Measurements from ENCODE around the gene TEX51. TPM values are rescaled to one million over a fixed set of nuclear protein-coding genes. Genes with fewer than 3 reads are reported as not detected.
A peak's percentile ranks its signal among the peaks of the same experiment; 100 is the strongest.

The TEX51 gene
- total RNA-seq, 1 experiment from 2014 or later: not detected

- no peak for DNase-seq (ENCODE audit: low read depth)
These were observed 15.4 kb downstream of the TEX51 start for GRCh38 chr2:126913881-126914615.

GRCh38 chr2:126914811-126915500, 16.3 kb downstream of the TEX51 start:
- DNase-seq (ENCODE audit: low read depth): no peak

GRCh38 chr2:126915903-126916302, 17.2 kb downstream of the TEX51 start:
- DNase-seq (ENCODE audit: low read depth): no peak

- no peak for DNase-seq (ENCODE audit: low read depth)
These were observed 18.1 kb downstream of the TEX51 start for GRCh38 chr2:126916744-126917143.

- DNase-seq (ENCODE audit: low read depth): no peak
These were observed 22.4 kb downstream of the TEX51 start for GRCh38 chr2:126921066-126921465.

- DNase-seq (ENCODE audit: low read depth): no peak
These were observed 32.4 kb downstream of the TEX51 start for GRCh38 chr2:126930970-126931590.

- no peak for DNase-seq (ENCODE audit: low read depth)
These were observed 33.8 kb downstream of the TEX51 start for GRCh38 chr2:126932529-126932928.

- no peak for DNase-seq (ENCODE audit: low read depth)
These were observed 34.4 kb downstream of the TEX51 start for GRCh38 chr2:126932966-126933710.

GRCh38 chr2:126933711-126934091, 35.0 kb downstream of the TEX51 start:
- no peak for DNase-seq (ENCODE audit: low read depth)

GRCh38 chr2:126934809-126935208, 36.1 kb downstream of the TEX51 start:
- DNase-seq (ENCODE audit: low read depth): no peak

- DNase-seq (ENCODE audit: low read depth): no peak
These were observed 37.1 kb downstream of the TEX51 start for GRCh38 chr2:126935774-126936173.

- DNase-seq (ENCODE audit: low read depth): no peak
These were observed 37.6 kb downstream of the TEX51 start for GRCh38 chr2:126936219-126936723.

GRCh38 chr2:126940331-126940730, 41.6 kb downstream of the TEX51 start:
- no peak for DNase-seq (ENCODE audit: low read depth)

GRCh38 chr2:126942427-126943203, 43.9 kb downstream of the TEX51 start:
- DNase-seq (ENCODE audit: low read depth): no peak

- DNase-seq (ENCODE audit: low read depth): no peak
These were observed 45.1 kb downstream of the TEX51 start for GRCh38 chr2:126943612-126944348.

GRCh38 chr2:126945118-126945517, 46.4 kb downstream of the TEX51 start:
- peak; percentile 4 for DNase-seq (ENCODE audit: low read depth)

GRCh38 chr2:126946318-126947102, 47.8 kb downstream of the TEX51 start:
- DNase-seq (ENCODE audit: low read depth): peak; percentile 58

GRCh38 chr2:126947103-126947429, 48.4 kb downstream of the TEX51 start:
- no peak for DNase-seq (ENCODE audit: low read depth)

- DNase-seq (ENCODE audit: low read depth): no peak
These were observed 51.1 kb downstream of the TEX51 start for GRCh38 chr2:126949775-126950174.

- no peak for DNase-seq (ENCODE audit: low read depth)
These were observed 51.8 kb downstream of the TEX51 start for GRCh38 chr2:126950504-126950903.

All from RPMI7951 (cell line).